ENCODE results near the gene SCAMP4. TPM values are rescaled to one million over a fixed set of nuclear protein-coding genes. Genes with fewer than 3 reads are reported as not detected.

SCAMP4 gene
- 14.1 and 24.0 TPM in 2 replicates for total RNA-seq

DNA sequence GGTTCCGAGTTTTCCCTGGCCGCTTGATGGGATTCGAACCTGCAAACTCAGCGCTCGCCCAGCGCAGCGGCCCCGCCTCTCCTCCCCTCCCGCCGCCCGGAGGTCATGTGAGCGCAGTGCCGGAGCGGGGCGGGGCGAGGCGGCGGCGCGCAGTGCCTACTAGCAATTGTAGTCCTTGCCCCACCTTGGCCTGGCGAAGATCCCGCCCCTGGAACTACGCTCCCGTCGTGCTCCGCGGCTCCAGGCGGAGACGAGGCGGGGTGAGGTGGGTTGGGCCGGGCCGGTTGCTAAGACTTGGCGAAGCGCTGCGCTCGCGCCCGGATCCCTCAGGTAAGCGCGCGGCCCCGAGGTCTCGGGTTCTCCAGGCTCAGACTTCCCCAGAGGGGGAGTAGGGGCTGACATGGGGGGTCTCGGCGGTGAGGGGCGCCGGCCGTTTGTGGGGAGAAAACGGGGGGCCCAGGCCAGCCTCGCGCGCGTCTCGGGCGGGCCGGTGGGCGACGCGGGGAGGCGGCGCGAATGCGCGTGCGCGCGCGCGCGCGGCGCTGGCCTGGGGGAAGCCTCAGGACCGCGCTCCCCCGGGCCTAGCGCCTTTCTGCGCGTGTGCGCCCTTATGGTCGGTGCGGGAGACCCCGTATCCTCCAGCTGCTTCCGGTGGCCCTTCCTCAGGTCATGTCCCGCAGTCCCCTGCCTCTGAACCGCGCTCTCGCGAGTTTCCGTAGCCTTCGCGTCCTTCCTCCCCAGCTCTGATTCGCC lies at the start of gene SCAMP4, which contains the start of gene ADAT3:
Gene SCAMP4 (plus strand): TSS at position 290 of the 753 bp plus-strand sequence. CDS start 9,621 bp downstream, outside the sequence.
Gene ADAT3 (plus strand): TSS at position 290 of the 753 bp plus-strand sequence. CDS start 6,649 bp downstream, outside the sequence.

DNA sequence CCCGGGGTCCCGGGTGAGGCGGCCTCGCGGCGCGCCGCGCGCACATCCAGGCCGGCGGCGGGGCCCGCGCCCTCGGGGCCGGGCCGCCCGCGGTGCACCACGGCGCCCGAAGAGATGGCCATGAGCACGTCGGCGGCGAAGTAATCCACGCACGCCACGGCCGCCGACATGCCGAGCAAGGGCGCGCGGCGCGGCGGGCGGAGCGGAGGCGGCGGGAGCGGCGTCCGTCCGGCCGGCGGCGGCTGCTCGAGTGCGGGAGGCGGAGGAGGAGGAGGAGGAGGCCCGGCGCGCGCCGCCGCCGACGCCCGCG lies 41.9 kb upstream of the SCAMP4 start, which contains the start of gene KLF16:
Gene KLF16 (minus strand): TSS at position 252 of the 310 bp plus-strand sequence. CDS start 82 bp downstream, at position 170.

DNA sequence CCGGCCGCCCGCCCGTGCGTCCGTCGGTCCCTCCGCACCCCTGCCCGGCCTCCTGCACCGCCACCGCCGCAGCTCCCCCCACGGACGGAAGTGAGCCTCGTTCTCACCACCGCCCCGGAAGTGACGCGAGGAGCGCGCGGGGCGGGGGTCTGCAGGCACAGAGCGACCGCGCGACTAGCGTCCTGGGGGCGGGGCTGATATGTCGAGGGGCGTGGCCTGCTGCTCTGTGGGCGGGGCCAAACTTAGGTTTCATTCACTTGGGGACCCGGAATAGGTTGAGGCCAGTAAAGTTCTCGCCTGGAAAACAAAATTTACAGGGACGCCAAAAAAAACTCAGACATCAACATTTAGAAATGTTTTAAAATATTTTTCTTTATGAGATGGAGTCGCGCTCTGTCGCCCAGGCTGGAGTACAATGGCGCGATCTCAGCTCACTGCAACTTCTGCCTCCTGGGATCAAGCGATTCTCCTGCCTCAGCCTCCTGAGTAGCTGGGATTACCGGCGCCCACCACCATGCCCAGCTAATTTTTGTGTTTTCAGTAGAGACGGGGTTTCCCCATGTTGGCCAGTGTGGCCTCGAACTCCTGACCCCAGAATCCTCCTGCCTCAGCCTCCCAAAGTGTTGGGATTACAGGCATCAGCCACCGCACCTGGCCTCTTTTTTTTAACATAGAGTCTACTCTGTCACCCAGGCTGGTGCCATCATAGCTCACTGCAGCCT lies 19.6 kb upstream of the SCAMP4 start, which contains the start of gene ABHD17A:
Gene ABHD17A (minus strand): TSS at position 99 of the 722 bp plus-strand sequence. CDS start 3,930 bp downstream, outside the sequence.

GRCh38 chr19:1941146-1942077 lies 36.2 kb downstream of the SCAMP4 start, which contains the start of gene CSNK1G2:
TSS of gene CSNK1G2 (plus strand) at chr19:1941172. CDS start at chr19:1969773, 28,601 bp downstream.

Other genes with a start within 250 kb of the SCAMP4 start
- gene ONECUT3, start 151.9 kb upstream of the SCAMP4 start, total RNA-seq: not detected in 2 replicates
- gene ATP8B3, start 93.1 kb upstream of the SCAMP4 start, total RNA-seq: 0.95 and 1.9 TPM in 2 replicates
- gene REXO1, start 56.9 kb upstream of the SCAMP4 start, total RNA-seq: 2.4 and 3.3 TPM in 2 replicates
- gene KLF16, start 41.8 kb upstream of the SCAMP4 start, total RNA-seq: 1.3 and 2.5 TPM in 2 replicates
- 85.9 and 88.2 TPM in 2 replicates for gene ABHD17A, start 19.9 kb upstream of the SCAMP4 start, total RNA-seq
- 1.4 and 1.7 TPM in 2 replicates for gene ADAT3, start within 50 bp of the SCAMP4 start, total RNA-seq
- gene CSNK1G2, start 35.8 kb downstream of the SCAMP4 start, total RNA-seq: 39.4 and 62.3 TPM in 2 replicates
- gene BTBD2, start 110.3 kb downstream of the SCAMP4 start, total RNA-seq: 55.0 and 66.6 TPM in 2 replicates
- 77.2 and 206 TPM in 2 replicates for gene MKNK2, start 145.8 kb downstream of the SCAMP4 start, total RNA-seq
- gene MOB3A, start 190.9 kb downstream of the SCAMP4 start, total RNA-seq: 12.1 and 19.2 TPM in 2 replicates
- 1.7 and 1.9 TPM in 2 replicates for gene IZUMO4, start 191.5 kb downstream of the SCAMP4 start, total RNA-seq
- 69.8 and 80.8 TPM in 2 replicates for gene AP3D1, start 246.2 kb downstream of the SCAMP4 start, total RNA-seq